Activated T-cell treated with anti-CD3 and anti-CD28 coated beads, Interleukin-2, amount 50 U/mL, for 1 hour (primary cell): ENCODE results near the gene RGPD8.
"Not testable (repeated sequence)": the region's sequence is repeated elsewhere in the genome, so short reads cannot be mapped to it uniquely, and the experiment has no call there.

ENCODE experiments used
- DNase-seq: peaks from one replicate; pipeline ENCODE4 v3.0.0-alpha.2; 2020

Gene RGPD8

DNA sequence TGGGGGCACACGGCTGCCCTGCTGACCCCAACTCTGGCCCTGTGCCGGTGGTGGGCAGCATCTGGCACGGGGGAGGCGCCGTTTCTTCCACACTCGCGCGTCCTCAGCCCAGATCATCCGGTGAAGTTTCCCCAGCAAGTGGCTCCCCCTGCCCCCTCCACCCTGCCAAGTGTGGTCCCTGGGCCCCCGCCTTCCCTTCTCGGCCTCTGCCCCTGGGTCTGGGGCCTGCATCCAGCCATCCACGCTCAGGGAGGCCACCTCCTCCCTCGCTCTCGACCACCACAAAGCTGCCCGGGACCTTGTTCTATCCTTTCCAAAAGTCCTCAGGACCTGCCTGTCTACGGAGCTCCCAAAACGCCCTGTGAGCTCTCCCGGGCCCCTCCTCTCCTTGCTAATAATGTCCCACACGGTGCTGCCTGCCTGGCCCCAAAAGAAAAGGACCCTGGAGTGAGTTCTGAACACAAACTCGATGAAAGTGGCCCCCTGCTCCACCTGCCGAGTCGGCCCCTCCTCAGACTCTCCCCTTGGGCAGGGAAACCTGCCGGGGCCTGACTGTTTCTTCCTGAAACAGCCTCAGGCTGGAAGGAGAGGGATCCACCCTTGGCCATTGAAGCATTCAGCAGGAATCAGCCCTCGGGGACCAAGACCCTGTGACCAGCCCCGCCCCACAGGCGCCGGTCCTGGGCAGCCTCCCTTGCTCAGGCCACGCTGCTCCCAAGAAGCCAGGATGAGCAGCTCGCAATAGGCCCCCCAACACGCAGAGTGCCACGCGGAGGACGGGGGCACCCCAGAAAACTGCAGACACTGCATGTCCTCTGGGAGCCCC is 1.7 kb upstream of the RGPD8 start:
- not testable (repeated sequence) for DNase-seq

- DNase-seq = no peak
These were observed 686 bp upstream of the RGPD8 start for GRCh38 chr2:112433932-112434730.

- DNase-seq = peak; percentile 62
These were observed 538 bp downstream of the RGPD8 start for GRCh38 chr2:112432735-112433479.

DNA sequence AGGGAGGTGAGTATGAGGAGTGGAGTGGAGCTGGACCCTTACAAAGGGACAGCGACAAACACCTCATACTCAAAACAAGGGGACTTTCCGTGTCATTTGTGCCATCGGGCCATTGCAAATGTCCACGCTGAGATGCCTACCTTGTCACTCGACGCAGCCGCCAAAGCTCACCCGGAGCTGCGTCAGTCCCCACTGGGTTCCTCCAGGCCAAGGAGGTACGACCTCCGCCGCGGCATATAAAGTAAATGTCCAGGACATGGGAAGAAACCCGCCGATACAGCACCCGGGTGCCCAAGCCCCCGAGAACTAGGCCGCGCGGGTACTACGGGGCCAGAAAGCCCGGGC is 1.1 kb downstream of the RGPD8 start:
- DNase-seq = peak; percentile 22

DNA sequence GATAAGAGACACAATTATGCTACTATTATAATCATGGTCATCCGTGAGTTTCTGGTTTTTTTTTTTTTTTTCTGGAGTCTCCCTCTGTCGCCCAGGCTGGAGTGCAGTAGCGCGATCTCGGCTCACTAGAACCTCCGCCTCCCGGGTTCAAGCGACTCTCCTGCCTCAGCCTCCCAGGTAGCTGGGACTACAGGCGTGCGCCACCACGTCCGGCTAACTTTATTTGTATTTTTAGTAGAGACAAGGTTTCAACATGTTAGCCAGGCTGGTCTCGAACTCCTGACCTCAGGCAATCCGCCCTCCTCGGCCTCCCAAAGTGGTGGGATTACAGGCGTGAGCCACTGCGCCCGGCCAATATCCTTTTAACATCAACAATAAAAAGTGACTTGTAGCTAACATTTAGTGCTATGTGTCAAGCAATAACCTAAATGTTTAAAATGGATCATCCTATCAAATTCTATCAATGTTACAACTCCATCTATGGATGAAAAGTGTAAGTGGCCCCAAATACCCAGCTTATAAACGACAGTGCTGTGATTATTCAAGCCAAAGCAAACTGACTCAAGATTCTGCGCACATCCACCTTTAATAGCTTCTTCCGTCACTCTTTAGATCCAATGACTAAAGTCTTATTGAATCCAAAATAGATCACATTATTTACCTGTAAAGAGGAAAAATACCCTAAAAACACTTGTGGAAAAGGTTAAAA is 1.7 kb downstream of the RGPD8 start:
- not testable (repeated sequence) for DNase-seq

DNA sequence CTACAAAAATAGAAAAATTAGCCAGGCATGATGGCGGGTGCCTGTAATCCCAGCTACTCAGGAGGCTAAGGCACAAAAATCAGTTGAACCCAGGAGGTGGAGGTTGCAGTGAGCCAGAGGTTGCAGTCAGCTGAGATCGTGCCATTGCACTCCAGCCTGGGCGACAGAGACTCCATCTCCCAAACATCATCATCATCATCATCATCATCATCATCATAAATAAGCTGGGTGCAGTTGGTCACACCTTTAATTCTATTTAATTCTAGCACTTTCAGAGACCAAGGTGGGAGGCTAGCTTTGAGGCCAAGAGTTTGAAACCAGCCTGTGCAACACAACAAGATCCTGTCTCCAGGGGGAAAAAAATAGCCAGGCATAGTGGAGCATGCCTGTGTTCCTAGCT is 8.9 kb downstream of the RGPD8 start:
- DNase-seq = not testable (repeated sequence)

DNA sequence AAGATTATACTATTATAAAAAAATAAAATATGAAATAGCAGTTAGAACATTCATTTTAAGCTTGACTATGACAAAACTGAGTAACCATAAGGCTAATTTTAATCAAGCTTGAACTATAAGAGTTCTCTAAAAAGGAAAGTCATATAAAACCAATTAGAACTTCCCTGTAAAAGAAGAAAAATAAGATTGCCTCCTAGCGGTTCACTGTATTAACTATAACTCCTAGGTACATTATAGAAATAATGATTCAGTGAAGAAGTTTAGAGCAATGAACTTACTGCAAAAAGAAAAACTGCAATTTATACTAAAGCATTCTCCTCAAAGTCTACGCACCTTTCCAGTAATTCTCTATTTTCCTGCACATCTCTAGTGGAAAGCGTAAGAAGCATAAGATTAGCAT is 16.6 kb downstream of the RGPD8 start:
- not testable (repeated sequence) for DNase-seq

DNA sequence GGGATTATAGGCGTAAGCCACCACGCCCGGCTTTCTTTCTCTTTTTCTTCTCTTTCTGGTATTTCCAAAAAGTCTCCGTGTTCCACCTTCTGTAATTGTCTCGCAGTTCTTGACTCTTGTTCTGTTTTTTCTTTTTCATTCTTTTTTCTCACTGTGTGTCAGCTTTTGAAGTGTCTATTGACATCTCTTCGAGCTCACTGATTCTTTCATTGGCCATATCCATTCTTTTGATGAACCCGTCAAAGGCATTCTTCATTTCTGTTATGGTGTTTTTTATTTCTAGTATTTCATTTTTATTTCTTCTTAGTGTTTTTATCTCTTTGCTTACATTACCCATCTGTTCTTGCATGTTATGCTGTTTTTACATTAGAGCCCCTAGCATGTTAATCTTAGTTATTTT is 73.4 kb downstream of the RGPD8 start:
- DNase-seq = not testable (repeated sequence)

DNA sequence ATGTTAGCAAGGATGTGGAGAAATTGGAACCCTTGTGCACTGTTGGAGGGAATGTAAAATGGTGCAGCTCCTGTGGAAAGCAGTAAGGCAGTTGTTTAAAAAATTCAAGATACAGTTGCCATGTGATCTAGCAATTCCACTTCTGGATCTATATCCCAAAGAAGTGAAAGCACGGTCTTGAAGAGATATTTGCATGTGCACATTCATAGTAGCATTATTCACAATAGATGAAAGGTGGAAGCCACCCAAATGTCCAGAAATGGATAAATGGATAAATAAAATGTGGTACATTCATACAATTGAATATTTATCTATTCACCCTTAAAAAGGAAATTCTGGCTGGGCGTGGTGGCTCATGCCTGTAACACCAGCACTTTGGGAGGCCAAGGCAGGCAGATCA is 79.1 kb downstream of the RGPD8 start:
- DNase-seq = not testable (repeated sequence)

DNA sequence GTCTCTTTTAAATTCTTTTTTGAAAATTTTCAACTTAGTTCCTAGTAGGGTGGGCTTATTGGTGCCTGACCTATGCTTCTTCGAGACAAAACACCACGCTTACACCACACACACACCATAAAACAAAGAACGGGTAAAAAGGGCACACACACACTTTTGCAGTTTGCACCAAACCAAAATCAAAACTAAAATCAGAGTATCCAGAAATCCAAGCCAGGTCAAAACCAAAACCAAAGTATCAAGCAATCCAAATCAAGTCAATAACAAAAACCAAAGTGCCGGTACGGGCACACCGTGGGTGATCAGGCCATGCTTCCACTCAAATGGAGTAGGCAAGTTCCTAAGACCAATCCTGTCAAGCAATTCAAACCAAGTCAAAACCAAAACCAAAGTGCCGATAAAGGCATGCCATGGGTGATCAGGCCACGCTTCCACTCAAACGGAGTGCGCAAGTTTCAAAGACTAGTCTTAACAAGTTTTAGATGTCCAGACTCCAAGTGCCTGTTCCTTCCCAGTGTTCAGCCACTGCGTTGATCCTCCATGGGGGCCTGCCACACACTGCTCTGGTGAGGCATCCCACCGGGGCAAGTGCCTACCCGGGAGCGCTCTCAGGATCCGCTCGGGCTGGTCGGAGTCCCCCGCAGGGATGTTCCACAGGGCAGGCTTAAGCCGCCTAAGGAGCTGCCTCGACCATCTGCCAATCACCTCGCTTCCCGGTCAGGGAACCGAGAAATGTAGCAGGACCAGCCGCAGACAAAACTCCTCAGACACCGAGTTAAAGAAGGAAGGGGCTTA is 80.4 kb downstream of the RGPD8 start:
- not testable (repeated sequence) for DNase-seq

DNA sequence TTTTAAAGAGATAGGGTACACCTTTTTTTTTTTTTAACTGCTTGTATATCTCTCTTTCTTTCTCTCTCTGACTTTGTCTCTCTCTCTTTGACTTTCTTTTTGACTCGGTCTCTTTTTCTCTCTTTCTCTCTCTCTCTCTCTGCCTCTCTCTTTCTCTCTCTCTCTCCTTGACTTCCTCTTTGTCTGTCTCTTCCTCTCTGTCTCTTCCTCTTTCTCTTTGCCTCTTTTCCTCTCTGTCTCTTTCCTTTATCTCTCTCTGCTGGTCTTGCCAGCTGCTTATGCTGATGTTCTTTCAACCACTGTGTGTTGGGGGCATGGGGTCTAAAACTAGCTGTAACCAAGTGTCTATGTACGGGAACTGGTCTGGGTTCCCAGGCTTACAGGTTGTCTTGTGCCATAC is 81.2 kb downstream of the RGPD8 start:
- not testable (repeated sequence) for DNase-seq

GRCh38 chr2:112345030-112346027 is 88.1 kb downstream of the RGPD8 start:
- DNase-seq = no peak

DNA sequence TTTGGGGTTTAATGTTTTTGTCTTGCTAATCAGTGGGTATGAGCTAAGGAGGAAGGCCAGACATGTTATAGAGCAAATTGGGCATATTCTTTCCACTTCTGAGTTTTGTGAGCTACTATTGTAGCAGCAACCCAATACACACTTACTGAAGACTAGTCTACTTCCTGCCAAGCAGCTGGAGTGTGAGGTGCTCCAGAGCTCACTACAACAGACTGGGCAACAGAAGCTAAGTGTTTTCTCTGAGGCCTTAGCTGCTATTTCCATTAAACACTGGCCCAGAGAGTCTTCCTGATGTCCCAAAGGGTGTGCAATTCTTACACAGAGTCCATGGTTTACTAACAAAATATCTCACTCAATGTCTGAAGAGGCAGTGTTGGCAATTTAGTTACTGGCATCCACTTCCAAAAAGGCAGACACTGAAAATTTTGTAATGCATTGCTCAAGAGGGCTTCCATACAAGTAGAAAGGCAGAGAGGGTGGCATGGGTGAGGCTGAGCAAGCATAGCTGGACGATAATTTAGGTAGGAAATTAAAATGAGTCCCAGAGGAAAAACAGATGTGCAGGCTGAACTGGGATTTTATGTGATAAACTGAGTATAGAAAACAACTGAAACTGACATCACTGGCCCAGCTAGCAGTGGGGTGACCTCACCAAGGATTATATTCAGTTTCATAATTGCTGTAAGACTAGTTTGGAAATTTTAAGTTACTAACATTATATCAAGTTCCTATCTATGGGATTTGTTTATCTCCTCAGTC is 89.4 kb downstream of the RGPD8 start:
- DNase-seq = no peak

GRCh38 chr2:112342067-112342550 is 91.3 kb downstream of the RGPD8 start:
- no peak for DNase-seq

GRCh38 chr2:112340475-112341267 is 92.8 kb downstream of the RGPD8 start:
- DNase-seq = no peak

GRCh38 chr2:112339986-112340385 is 93.5 kb downstream of the RGPD8 start:
- no peak for DNase-seq

DNA sequence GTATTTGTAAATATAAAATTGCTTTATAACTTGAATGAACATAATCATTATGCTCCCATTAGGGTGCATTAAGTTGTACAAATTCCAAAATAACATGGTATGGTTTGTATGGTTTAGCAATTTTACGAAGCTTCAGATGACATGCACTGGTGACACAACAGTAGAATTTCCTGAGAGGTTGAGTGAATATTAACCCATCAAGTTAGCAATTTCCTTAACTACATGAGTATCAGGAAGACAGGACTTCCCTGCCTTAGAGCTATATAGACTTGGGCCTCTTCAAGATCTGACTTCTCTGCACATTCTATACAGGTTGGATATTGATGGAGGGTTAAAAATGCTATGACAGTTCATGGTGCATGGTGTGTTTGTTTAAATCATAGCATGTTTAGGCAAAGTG is 97.8 kb downstream of the RGPD8 start:
- DNase-seq = no peak

DNA sequence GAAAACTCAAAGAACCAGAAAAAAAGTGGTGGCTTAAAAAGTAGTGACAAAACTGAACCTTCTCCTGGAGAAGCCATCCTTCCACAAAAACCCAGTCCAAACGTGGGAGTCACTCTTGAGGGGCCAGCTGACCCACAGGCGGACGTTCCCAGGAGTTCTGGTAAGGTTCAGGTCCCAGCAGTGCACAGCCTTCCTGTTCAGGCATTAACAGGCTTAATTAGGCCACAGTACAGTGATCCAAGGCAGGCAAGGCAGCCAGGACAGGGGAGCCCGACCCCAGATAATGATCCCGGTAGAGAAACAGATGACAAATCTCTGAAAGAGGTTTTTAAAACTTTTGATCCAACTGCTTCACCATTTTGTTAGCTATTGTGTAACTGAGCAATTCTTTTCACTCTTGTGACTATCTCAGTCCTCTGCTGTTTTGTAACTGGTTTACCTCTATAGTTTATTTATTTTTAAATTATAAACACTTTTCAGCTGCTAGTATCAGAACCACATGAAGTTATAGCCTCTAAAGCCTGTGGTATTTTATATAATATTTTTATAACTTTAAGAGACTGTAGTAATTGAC is 101.2 kb downstream of the RGPD8 start:
- DNase-seq = no peak
